Omental fat pad (tissue), 4 donors: ENCODE data around the gene ATP13A2. TPM values are rescaled to one million over a fixed set of nuclear protein-coding genes. Genes with fewer than 3 reads are reported as not detected.
A peak's percentile ranks its signal among the peaks of the same experiment; 100 is the strongest.
"Not testable (repeated sequence)": the region's sequence is repeated elsewhere in the genome, so short reads cannot be mapped to it uniquely, and the experiment has no call there.

Source experiments
- ATAC-seq: fragments of 150-250 bp; one replicate; pipeline ENCODE4 v1.9.1; 2016; ENCODE audit warnings: mild to moderate bottlenecking, moderate library complexity; ENCODE audit not compliant: low FRiP score
- DNase-seq: peaks from one replicate; pipeline ENCODE4 v3.0.0-alpha.2; 2019; ENCODE audit warnings: low spot score
- total RNA-seq, 4 donors: library from RNA; depleted of rRNA; stranded (reverse); fragments of >200 nt; gene quantifications; one replicate each; pipeline ENCODE4 v1.1.0, GENCODE V29; 2016
- TF ChIP-seq, protein P1 (sequence below), 3 donors: fragments of 450-650 bp; IDR thresholded peaks; one replicate each; pipeline ENCODE4 v1.5.1; 2016 to 2017; ENCODE audit warnings: antibody characterized with exemption in 3 of 3, mild to moderate bottlenecking in 3 of 3, moderate library complexity in 2 of 3

Gene ATP13A2
- total RNA-seq, 4 donors from 2014 or later = 18.7 to 38.9 (median 32.8) TPM

DNA sequence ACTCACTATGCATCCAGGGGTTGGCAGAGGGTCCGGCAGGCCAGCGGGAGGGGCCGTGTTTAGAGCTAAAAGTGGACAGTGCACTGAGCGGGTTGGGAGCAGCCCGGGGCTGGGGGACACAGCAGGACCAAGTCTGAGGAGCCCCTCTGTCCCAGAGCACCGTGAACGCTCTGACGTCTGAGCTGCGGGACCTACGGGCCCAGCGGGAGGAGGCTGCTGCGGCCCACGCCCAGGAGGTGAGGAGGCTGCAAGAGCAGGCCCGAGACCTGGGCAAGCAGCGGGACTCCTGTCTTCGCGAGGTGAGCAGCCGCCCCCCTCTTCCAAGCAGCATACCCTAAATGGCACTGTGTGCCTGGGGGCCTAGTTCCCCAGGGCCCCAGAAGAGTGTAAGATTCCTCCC is 57.1 kb downstream of the ATP13A2 start:
- no peak for DNase-seq
- TF ChIP-seq, protein P1, sequence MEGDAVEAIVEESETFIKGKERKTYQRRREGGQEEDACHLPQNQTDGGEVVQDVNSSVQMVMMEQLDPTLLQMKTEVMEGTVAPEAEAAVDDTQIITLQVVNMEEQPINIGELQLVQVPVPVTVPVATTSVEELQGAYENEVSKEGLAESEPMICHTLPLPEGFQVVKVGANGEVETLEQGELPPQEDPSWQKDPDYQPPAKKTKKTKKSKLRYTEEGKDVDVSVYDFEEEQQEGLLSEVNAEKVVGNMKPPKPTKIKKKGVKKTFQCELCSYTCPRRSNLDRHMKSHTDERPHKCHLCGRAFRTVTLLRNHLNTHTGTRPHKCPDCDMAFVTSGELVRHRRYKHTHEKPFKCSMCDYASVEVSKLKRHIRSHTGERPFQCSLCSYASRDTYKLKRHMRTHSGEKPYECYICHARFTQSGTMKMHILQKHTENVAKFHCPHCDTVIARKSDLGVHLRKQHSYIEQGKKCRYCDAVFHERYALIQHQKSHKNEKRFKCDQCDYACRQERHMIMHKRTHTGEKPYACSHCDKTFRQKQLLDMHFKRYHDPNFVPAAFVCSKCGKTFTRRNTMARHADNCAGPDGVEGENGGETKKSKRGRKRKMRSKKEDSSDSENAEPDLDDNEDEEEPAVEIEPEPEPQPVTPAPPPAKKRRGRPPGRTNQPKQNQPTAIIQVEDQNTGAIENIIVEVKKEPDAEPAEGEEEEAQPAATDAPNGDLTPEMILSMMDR (IDR thresholded peaks at IDR 0.05) = no peak
- ATAC-seq = no peak

GRCh38 chr1:16952376-16952775 is 59.4 kb downstream of the ATP13A2 start:
- DNase-seq, ATAC-seq: not testable (repeated sequence)

DNA sequence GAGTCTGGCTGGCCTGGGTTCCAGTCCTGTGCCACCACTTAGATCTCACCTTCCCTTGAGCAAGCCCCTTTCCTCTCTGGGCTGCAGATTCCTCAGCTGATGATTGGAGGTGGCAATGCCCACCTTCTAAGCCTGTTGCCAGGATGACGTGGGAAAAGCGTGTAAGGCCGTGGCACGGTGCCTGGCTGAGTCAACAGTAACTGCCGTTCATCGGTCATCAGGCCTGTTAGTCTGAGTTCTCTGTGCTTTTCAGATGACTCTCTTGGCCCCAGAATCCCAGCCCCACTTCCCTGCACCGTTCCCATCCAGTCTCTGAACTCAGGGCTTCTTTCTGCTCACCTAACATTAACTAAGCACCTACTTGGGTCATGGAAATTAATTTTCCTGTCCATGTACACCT is 62.7 kb downstream of the ATP13A2 start:
- not testable (repeated sequence) for DNase-seq
- ATAC-seq = peak; percentile 33

GRCh38 chr1:16948282-16948891 is 63.3 kb downstream of the ATP13A2 start:
- ATAC-seq, DNase-seq: not testable (repeated sequence)

DNA sequence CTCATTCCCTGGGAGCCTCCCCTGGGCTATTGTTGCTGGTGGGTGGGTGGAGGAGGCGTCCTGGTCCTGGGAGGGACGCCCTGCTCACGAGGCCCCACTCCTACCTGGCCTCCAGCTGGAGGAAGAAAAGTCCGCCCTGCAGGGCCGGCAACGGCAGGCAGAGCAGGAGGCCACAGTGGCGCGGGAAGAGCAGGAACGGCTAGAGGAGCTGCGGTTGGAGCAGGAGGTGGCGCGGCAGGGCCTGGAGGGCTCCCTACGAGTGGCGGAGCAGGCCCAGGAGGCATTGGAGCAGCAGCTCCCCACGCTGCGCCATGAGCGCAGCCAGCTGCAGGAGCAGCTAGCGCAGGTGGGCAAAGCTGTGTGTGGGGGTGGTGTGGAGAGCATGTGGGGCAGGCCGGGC is 65.1 kb downstream of the ATP13A2 start:
- DNase-seq = no peak
- TF ChIP-seq, protein P1 (IDR thresholded peaks at IDR 0.05) = no peak
- ATAC-seq = no peak

DNA sequence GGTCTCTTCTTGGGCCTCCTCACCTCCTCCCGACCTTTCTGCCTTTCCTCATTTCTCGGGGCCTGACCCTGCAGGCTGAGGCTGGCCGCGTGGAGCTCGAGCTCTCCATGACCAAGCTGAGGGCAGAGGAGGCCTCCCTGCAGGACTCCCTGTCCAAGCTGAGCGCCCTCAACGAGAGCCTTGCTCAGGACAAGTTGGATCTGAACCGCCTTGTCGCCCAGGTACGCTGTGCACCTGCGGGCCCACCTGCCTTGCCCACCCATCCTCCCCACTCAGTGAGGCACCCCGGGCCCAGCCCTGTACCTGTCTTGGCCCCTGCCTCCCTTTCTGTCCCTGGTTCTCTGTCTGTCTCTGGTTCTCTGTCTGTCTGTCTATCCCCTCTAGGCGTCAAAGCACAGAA is 65.5 kb downstream of the ATP13A2 start:
- DNase-seq, ATAC-seq: not testable (repeated sequence)

GRCh38 chr1:16945512-16945911 is 66.2 kb downstream of the ATP13A2 start:
- ATAC-seq, DNase-seq: not testable (repeated sequence)

DNA sequence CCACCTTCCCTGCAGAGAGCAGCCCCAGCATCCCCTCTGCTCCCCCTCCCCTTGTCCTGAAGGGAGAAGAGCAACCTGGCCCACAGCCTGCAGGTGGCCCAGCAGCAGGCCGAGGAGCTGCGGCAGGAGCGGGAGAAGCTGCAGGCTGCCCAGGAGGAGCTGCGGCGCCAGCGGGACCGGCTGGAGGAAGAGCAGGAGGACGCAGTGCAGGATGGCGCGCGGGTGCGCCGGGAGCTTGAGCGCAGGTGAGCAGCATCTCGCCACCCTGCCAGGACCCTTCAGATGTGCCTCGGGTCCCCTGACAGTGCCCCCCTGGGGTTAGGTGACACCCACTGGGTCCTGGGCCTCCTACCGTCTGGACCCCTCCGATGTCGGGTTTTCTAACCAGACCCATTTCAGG is 67.7 kb downstream of the ATP13A2 start:
- DNase-seq = no peak
- TF ChIP-seq, protein P1 (IDR thresholded peaks at IDR 0.05) = no peak
- ATAC-seq = no peak

GRCh38 chr1:16939386-16940180 is 72.1 kb downstream of the ATP13A2 start:
- not testable (repeated sequence) for DNase-seq
- peak; percentile 21 for ATAC-seq

- DNase-seq (no peak), ATAC-seq (no peak)
- TF ChIP-seq, protein P1 (IDR thresholded peaks at IDR 0.05) = no peak
These were observed 73.1 kb downstream of the ATP13A2 start for GRCh38 chr1:16938351-16939321.

GRCh38 chr1:16936580-16936979 is 75.1 kb downstream of the ATP13A2 start:
- not testable (repeated sequence) for ATAC-seq, DNase-seq
